GM21723 (cell line): ENCODE measurements around the gene SLC34A3.

Experiments
- ATAC-seq: cut with Tn5 transposase; IDR thresholded peaks from one replicate; pipeline ENCODE4 v1.9.1; 2021; ENCODE audit warnings: mild to moderate bottlenecking, moderate library complexity; ENCODE audit not compliant: unreplicated experiment

The SLC34A3 gene

GRCh38 chr9:137275203-137275587 is 44.5 kb downstream of the SLC34A3 start:
- no peak for ATAC-seq

DNA sequence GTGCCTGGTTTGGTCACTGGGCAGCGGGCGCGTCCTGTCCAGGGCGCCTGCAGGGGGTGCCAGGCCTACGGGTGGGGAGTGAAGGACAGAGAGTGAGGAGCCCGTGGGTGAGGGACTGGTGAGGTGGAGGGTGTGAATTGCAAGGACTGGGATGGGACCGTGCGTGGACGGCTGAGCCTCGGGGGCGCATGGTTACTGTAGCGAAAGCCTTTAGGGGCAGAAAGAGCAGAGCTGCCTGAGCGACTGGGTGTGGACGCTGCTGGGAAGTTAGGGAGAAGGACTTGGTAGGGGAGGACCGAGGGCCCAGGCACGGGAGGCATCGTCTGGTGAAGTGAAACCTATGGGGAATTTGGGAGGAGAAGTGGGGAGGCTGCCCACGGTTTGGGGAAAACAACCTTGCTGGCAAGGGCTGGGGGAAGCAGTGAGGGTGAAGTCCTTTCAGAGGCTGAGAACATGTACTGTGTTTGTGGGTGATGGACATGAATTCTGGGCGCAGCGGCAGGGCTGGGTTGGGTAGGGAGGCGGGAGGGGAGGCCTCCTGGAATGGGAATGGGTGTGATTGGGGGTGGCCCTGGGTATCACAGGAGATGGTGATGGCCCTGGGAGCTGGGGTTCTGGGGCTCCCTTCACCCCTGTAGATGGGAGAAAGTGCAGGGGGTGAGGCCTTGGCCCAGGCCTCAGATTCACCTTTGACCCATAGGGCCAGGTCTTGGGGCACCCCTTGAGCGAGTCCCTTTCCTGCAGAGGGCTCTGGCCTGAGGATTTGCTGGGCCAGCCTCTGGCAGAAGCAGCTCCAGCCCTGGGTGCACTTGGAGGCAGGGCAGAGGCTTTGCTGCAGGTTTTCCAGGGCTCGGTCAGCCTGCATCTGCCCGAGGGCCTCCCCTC is 45.1 kb downstream of the SLC34A3 start:
- no peak for ATAC-seq

- no peak for ATAC-seq
Observed at GRCh38 chr9:137276473-137277328, 46.0 kb downstream of the SLC34A3 start.

DNA sequence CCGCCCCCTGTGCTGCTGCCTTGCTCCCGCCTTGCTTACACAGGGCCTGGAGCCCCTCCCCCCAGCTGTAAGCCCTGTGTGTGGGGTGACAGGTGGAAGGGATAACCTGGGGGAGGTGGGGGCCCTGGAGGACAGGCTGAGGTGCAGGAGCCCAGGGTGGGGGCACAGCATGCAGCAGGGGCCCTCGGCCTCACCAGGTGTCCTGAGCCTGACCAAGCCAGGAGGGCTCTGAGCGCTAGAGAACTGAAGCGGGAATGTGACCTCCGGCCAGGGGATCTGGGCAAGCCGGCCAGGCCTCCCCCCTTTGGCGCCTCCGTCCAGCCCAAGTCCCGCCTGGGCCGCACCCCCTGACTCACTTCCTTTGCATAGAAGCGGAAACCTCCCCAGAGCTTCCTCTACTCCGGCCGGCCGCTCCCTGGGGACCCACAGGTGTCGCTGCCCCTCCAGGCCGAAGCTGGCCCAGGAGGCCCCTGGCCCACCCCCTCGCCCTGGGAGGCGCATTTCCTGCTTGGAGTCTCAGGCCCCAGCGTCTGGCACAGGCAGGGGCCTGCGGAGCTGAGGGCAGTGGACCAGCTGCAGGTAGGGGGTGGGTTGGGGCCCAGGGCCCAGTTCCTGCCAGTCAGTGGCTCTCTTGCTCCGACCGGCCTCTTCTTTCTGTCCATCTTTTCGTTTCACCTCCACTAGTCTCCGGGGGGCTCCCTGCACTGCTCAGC is 46.8 kb downstream of the SLC34A3 start, which contains the start of gene TOR4A:
Gene TOR4A, plus strand, starts transcription at position 398 of the 713 bp plus-strand sequence. CDS start 964 bp downstream, outside the sequence.
- peak; percentile 79 for ATAC-seq

- ATAC-seq: no peak
Observed at GRCh38 chr9:137278061-137278701, 47.5 kb downstream of the SLC34A3 start.

- ATAC-seq: no peak
Observed at GRCh38 chr9:137278721-137279711, 48.3 kb downstream of the SLC34A3 start.

- ATAC-seq: no peak
Observed at GRCh38 chr9:137279741-137280473, 49.2 kb downstream of the SLC34A3 start.

DNA sequence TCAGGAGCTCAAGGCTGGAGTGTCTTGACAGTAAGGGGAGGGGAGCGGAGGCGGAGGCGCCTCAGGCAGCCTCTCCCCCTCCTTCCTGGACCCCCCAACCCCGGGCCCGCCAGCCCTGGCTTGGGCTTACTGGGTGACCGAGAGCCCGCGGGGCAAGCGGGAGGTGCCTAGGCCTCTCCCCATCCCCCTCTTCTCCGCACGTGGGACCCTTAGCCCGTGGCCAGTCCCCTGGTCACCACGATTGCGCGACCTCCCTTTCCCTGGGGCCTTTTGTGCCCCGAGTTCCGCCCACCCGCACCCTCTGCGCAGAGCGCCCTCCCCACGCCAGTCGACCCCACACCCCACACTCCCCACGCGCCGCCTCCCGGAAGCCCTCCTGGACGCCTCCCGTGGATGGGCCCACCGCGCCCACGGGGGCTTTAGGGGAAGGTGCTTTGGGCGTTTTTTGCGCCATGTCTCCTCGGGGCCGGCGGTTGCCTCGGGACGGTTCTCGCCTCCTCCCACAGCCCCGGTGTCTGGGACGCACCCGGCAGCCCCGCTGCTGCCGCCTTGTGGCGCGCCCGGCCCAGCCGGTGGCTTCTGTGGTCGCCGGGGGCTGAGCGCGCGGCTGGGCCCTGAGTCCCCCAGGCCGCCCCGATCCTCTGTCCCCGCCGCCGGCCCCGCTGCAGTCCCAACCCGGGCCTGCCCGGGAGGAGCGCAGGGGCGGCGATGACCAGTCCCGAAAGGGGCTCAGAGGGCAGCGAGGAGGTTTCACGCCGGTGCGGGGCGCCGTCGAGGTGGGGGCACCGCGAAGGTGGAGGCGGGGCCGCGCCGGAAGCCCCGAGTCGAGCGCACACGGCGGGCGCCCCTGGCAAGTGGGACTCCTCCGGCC is 50.0 kb downstream of the SLC34A3 start:
- no peak for ATAC-seq

DNA sequence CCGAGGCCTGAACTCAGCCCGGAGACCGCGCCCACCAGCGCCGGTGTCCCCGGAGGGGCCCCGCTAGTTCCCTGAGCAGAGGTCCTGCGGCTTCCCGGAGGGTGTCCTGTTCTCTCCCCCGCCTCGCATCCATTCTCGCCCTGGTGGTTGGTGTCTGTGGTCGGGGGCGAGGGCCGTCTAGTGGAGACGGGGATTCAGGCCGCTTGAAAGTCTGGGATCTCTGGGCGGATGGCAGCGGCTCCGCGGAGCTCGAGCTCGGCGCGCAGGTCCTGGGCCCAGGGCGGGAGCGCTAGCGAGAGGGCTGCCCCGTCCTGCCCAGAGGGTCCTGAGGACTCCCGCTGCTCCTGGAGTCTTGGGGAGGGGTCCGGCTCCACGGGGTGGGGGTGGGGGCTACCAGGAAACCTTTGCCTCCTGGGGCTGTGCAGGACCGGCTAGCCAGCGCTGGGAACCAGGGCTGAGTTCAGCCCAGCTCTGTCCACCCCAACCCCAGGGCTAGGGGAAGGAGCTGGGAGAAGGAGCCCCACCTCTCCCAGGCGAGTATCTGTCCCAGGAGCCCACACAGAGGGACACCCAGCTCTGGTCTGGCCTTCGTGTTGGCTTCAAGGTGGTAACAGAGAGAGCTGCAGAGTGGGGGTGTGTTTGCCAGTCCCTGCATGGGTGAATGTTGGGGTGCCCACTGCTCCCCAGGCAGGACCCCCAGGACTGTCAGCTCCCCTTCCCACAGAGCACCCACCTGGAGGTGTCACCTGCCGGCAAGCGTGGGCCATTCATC is 50.8 kb downstream of the SLC34A3 start:
- no peak for ATAC-seq
